Heart left ventricle (tissue), 13 donors: ENCODE data around the gene TRAPPC5.

Experiments used
- CTCF ChIP-seq, 12 donors: fragments of 200-600 bp; sonication (generic) in 4 of 12; IDR thresholded peaks; one replicate each; pipeline versions ENCODE4 v1.5.0 to v1.8.0; 2018 to 2022; ENCODE audit warnings: antibody characterized with exemption in 12 of 12, mild to moderate bottlenecking in 5 of 12
- POLR2A ChIP-seq, 2 donors: fragments of 450-650 bp; IDR thresholded peaks; one replicate each; pipeline ENCODE4 v1.6.1; 2017; ENCODE audit warnings: antibody characterized with exemption in 2 of 2, mild to moderate bottlenecking in 2 of 2, moderate library complexity in 2 of 2
- donor health status: ischemic (EF 13 %, LVEDD 7.1; RV severe dilation, severe dysfunction).
- donor health status: DM: no; HTN: yes; CAD: no.
- donor health status: DM: no; HTN: no; CAD: no.
- donor health status: ischemic (EF 25% LVEDD 6.9; RV normal size, moderate dysfunction).
- donor health status: ischemic (EF 25% LVEDD 5.7; RV mildly dilated, moderate dysfunction).
- donor health status: ischemic (EF 35%, LVEDD 5.7; RV mildly dilated, moderate dysfunction).
- donor health status: nonischemic (EF 11% LVEDD 7.7; RV severe dilation, severe dysfunction).
- donor health status: DM: yes; HTN: yes; CAD: no.
- donor health status: PGD.
- donor health status: ischemic (EF 29% LVEDD 5.4; RV normal size, mild dysfunction).
- donor health status: nonischemic (EF 23%, LVEDD 6.1; RV moderate dilation, normal function).

GRCh38 chr19:7645656-7646425, 34.8 kb upstream of the TRAPPC5 start:
- TF ChIP-seq POLR2A (IDR thresholded peaks at IDR 0.05) (no peak), CTCF (IDR thresholded peaks at IDR 0.05) (no peak)
